ENCODE measurements around the gene NUCB2.
A peak's percentile ranks its signal among the peaks of the same experiment; 100 is the strongest.
"Not testable (repeated sequence)": the region's sequence is repeated elsewhere in the genome, so short reads cannot be mapped to it uniquely, and the experiment has no call there.

The NUCB2 gene

GRCh38 chr11:17268500-17268899 is 8.0 kb upstream of the NUCB2 start:
- not testable (repeated sequence) for DNase-seq

DNA sequence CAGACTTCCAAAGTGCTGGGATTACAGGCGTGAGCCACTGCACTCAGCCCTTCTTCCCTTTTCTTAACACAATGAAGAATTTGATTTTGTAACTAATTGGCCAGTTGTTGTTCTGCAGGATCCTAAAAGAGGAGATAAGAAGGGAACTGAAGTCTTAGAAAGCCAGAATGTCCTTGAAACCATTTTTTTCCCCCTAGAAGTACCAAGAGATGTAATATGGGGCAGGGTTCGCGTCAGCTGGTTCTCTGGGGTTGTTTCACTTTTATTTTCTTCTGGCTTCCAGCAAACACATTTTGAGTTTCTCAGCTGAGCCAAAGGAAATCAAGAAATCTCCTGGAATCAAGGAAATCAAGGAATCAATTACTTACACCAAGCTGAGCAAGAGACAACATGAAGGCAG is 7.6 kb upstream of the NUCB2 start:
- DNase-seq: no peak

DNA sequence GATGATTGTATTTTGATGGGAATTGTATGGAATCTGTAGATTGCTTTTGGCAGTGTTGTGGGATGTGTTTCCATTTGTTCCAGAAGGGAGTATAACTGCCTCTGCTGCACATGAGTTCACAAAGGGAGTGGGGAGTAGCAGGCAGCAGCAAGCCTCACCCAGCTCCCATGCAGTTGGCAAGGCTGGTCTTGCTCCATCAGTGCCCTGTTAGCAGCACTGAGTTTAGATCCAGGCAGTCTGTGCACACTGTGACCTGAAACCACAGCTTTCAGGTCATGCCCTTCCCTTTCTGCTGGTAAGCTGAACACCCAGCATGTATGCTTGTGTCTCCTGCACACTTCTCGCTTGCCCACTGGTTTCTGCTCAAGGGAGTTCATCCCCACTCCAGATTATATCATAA is 3.7 kb upstream of the NUCB2 start:
- no peak for DNase-seq

- DNase-seq: no peak
Measured at GRCh38 chr11:17273211-17273610, 3.3 kb upstream of the NUCB2 start.

GRCh38 chr11:17273668-17274282 is 2.8 kb upstream of the NUCB2 start:
- DNase-seq: no peak

GRCh38 chr11:17275400-17276235 is 921 bp upstream of the NUCB2 start:
- DNase-seq: no peak

DNA sequence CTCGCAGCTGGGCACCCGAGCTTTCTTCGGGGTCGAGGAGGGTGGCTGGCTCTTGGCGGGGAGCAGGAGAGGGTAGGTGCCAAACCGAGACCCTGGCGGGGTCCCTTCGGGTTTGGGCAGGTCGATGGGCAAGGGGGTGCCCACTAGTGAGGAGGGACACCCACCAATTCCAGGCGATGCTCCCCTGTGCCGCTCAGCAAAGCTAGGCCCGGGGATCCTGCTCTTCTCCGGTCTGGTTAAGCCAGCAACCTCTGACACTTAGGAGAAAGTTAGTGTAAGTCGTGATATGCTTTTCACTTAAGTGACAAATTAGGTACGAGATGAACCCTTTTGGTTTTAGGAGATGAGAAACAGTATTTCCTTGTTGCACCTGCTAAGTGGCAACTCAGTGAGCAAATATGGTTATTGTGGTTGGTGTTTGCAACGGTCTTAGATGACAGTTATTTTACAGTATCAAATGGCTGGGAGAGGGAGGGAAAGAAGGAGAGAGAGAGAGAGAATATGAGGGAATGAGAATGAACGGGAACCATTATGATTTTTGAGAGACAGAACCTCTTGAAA is 565 bp downstream of the NUCB2 start:
- peak in 10 of 51 donors; percentile 14 to 77 (median 44) for DNase-seq

DNA sequence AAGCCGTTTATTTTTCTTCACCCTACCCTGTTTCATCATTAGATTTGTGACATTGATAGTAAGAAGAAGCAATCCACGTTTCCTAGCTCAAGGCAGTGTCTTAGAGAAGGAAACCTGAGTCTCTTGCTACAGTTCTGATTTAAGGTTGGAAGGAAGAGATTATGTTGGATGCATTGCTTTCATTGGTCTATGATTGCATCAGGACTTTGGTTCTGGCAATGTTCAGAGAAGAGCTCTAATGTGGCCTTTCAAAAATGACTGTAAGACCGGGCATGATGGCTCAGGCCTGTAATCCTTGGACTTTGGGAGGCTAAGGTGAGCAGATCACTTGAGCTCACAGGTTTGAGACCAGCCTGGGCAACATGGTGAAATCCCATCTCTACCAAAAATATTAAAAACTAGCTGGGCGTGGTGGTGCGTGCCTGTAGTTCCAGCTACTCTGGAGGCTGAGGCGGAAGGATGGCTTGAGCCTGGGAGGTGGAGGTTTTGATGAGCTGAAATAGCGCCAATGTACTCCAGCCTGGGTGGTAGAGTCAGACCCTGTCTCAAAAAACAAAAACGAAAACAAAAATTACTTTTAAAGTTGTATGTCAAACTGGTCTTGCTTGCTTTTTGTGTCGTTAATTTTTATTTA is 4.1 kb downstream of the NUCB2 start:
- no peak for DNase-seq

- no peak for DNase-seq
Measured at GRCh38 chr11:17286332-17286731, 9.8 kb downstream of the NUCB2 start.

- DNase-seq: no peak
Measured at GRCh38 chr11:17287058-17287457, 10.5 kb downstream of the NUCB2 start.

DNA sequence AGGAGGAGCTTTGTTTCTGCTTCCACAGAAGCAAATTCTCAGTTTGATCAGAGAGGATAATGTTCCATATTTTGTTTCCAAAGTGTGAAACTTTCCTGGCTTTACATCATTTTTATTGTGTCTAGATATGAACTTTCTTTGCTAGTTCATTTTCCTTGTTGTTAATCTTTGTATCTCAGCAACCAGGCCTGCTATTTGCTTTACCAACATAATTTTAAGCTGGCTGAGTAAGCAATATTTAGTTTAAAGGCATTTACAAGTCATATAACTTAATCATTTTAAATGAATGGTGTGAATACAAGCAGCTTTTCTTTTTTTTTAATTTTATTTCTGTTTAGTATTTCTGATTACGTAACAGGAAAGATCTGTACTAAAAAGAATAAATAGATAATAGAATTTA is 15.2 kb downstream of the NUCB2 start:
- no peak for DNase-seq

DNA sequence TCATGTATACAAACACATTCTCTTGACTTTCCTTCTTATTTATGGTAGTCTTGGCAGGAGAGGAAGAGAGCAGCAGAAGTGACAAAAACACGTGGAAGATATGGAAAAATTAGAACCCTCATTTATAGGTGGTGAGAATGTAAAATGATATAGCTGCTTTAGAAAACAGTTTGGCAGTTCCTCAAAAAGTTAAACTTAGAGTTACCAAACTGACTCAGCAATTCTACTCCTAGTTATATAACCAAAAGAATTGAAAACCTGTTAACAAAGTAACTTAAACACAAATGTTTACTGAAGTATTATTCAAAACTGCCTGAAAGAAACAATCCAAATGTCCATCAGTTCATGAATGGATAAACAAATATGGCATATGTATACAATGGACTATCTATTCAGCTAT is 16.8 kb downstream of the NUCB2 start:
- DNase-seq: no peak

- DNase-seq: no peak
Measured at GRCh38 chr11:17294033-17294432, 17.5 kb downstream of the NUCB2 start.

DNA sequence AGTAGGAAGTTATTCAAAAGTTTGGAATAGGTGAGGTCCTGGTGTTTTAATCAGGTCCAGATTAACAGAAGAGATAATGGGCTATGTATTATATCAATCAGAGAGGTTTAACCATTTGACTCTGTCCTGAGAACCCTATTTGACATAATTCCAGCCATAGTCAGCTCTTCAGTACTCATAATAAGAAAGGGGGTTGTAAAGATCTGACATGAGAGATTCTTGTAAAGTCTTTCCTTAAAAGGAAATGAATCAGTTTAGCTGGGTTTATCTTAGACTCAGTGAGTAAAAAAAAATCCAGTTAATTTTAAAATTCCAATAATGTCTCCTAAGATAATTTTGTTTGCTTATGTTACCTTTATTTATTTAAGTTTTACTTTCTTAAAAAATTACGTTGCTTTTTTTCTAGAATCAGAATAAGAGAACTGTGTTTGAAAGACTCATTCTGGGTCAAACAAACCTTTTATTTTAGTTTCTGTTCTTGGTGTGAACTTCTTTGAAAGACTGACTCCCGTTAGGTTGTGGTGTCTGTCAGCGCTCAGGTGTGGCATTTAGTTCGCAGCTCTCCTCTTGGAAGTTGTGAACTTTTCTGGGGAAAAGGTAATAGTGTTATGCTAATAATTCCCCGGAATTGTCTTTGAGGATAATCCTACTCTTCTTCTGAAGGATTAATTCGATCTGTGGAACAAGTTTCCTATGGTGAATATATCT is 20.5 kb downstream of the NUCB2 start:
- no peak for DNase-seq

DNA sequence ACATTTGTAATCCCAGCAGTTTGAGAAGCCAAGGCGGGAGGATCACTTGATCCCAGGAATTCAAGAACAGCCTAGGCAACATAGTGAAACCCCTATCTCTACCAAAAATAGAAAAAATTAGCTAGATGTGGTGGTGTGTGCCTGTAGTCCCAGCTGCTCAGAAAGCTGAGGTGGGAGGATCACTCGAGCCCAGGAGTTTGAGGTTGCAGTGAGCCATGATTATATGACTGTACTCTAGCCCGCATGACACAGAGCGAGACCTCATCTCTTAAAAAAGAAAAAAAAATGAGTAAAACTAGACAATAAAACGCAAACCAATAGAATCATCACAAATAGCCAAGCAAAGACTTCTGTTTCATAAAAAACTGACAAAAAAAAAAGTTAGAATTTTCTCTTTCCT is 21.8 kb downstream of the NUCB2 start:
- no peak for DNase-seq

DNA sequence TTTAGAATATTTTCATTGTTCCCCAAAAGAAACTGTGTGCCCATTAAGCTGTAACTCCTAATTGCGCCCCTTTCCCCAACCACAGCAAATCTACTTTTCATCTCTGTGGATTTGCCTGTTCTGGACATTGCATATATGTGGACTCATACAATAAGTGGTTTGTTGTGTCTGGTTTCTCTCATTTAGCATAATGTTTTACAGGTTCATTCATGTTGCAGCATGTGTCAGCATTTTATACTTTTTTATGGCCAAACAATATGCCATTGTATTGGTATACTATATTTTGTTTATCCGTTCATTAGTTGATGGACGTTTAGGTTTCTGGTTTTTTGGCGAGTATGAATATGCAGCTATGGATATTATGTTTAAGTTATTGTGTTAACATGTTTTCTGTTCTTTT is 23.8 kb downstream of the NUCB2 start:
- no peak for DNase-seq

DNA sequence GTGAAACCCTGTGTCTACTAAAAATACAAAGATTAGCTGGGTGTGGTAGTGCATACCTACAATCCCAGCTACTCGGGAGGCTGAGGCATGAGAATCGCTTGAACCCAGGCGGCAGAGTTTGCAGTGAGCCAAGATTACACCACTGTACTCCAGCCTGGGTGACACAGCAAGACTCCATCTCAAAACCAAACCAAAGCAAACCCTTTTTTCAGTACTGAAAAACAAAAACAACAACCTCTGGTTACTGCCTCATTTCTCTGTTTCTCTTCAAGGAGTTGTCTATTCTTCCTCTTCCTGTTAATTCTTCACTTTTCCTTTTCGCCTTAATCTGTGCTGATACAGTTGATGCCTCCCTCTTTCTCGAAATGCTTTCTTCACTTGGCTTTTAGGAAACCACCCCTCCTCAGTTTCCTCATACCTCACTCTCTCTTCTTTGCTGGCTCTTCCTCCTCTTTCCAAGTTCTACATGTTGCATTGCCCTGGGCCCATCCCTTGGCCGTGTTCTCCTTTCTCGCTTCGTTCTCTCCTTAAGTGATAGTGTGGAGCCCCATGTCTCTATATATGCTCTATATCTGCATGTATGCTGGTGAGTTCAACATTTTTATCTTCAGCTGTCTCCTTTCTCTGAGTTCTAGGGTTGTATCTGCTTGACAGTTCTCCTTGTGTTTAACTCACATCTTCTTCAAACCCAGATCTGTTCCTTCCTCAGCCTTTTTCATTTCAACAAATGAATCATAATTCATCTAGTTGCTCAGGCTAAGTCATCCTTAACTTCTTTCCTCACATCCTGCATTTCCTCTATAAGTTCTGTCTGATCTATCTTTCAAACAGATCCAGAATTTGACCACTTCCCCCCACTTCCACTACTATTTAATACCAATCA is 37.1 kb downstream of the NUCB2 start:
- no peak for DNase-seq

DNA sequence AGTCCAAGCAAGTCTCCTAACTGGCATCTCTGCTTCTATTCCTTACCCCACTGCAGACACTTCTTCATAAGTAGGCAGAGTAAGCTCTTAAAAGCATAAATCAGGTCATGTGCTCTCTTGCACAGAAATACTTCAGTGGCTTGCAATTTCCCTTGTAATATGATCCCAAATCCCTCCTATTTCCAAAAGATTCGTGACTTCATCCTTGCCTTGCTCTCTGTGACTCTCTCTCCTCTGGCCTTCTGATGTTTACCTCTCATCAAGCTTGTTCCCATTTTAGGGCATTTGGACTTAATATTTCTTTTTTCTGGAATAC is 37.7 kb downstream of the NUCB2 start:
- no peak for DNase-seq

GRCh38 chr11:17314904-17315426 is 38.4 kb downstream of the NUCB2 start:
- no peak for DNase-seq

DNA sequence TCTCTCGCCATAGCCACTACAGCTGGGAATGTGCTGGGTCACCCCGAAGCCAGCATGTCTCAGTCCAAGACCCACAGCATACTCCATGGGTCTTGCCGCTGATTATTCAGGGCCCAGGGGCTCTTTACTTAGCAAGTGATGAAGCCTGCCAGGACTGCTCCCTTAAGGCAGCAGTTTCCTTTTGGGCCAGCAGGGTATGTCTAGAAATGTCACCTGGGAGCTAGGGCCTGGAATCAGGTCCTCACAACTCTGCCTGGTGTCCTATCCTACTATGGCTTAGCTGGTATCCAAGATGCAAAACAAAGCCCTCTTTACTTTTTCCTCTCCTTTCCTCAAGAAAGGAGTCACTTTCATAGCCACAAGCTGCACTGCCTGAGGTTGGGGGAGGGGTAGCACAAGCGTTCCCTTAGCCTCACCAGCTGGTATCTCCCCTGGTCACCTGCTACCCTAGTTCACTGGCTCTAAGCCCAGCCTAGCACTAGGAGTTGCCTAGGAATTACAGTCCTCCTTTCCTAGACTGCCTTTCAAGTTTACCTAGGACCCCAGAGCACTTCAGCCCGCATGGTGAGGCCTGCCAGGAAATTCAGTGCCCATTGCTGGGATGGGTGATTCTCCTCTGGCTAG is 52.4 kb downstream of the NUCB2 start:
- DNase-seq: no peak
